ENCODE measurements around the gene PTPRD.

GRCh38 chr9:8437876-8438275 lies 2174.9 kb downstream of the PTPRD start:
- TF ChIP-seq CTCF (IDR thresholded peaks at IDR 0.05 in 4 of 5, conservative IDR thresholded peaks at IDR 0.05 in 1 of 5) (no peak), POLR2A (IDR thresholded peaks at IDR 0.05) (no peak)
